Esophagus muscularis mucosa (tissue), 3 donors: ENCODE results near the gene CLCA1.

Experiments used
- CTCF ChIP-seq, 3 experiments: fragments of 200-600 bp in 2 of 3; fragments of 450-650 bp in 1 of 3; sonication (generic) in 2 of 3; IDR thresholded peaks; one replicate each; pipeline ENCODE4 v1.5.1; 2017 to 2019; ENCODE audit warnings: antibody characterized with exemption in 3 of 3, mild to moderate bottlenecking in 2 of 3, moderate library complexity in 1 of 3
- POLR2A ChIP-seq: fragments of 450-650 bp; IDR thresholded peaks from one replicate; pipeline ENCODE4 v1.6.1; 2017; ENCODE audit warnings: antibody characterized with exemption, moderate library complexity, mild to moderate bottlenecking, low read depth

- TF ChIP-seq CTCF (IDR thresholded peaks at IDR 0.05) (no peak), POLR2A (no peak)
Observed at GRCh38 chr1:86508583-86508969, 39.8 kb downstream of the CLCA1 start.
